HG03442 (cell line): ENCODE data around the gene CAPZA3.
"Not testable (repeated sequence)": the region's sequence is repeated elsewhere in the genome, so short reads cannot be mapped to it uniquely, and the experiment has no call there.

Source experiments
- ATAC-seq: cut with Tn5 transposase; IDR thresholded peaks from one replicate; pipeline ENCODE4 v1.9.1; 2021; ENCODE audit warnings: mild to moderate bottlenecking, moderate library complexity; ENCODE audit not compliant: unreplicated experiment

The CAPZA3 gene, protein sequence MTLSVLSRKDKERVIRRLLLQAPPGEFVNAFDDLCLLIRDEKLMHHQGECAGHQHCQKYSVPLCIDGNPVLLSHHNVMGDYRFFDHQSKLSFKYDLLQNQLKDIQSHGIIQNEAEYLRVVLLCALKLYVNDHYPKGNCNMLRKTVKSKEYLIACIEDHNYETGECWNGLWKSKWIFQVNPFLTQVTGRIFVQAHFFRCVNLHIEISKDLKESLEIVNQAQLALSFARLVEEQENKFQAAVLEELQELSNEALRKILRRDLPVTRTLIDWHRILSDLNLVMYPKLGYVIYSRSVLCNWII

GRCh38 chr12:18737819-18738218 lies at the start of gene CAPZA3, which contains the start of gene PLCZ1:
TSS of gene CAPZA3 (plus strand) at chr12:18738119. CDS start at chr12:18738269, 150 bp downstream.
TSS of gene PLCZ1 (minus strand) at chr12:18738012. CDS start at chr12:18737371, 641 bp downstream.
- no peak for ATAC-seq

- no peak for ATAC-seq
Measured at GRCh38 chr12:18689771-18690170, 48.1 kb upstream of the CAPZA3 start.

DNA sequence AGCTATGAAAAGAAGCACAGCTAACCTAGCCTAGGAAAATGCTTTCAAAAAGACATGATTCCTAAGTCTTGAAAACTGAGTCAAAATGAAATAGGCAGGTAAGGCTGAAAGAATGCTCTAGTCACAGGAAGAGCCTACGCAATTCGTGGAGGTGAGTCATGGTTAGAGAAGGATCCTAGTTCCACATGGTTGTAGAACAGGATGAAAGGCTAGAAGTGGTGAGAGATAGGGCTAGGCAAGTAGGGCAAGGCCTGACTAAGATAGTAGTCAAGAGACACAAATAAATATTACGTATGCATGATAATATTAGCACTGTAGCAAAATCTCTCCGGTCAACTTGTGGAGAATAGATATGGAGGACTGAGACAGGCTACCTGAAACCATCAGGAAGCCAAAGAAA lies 47.3 kb upstream of the CAPZA3 start:
- ATAC-seq, result no peak

- not testable (repeated sequence) for ATAC-seq
Measured at GRCh38 chr12:18693986-18694385, 43.9 kb upstream of the CAPZA3 start.

DNA sequence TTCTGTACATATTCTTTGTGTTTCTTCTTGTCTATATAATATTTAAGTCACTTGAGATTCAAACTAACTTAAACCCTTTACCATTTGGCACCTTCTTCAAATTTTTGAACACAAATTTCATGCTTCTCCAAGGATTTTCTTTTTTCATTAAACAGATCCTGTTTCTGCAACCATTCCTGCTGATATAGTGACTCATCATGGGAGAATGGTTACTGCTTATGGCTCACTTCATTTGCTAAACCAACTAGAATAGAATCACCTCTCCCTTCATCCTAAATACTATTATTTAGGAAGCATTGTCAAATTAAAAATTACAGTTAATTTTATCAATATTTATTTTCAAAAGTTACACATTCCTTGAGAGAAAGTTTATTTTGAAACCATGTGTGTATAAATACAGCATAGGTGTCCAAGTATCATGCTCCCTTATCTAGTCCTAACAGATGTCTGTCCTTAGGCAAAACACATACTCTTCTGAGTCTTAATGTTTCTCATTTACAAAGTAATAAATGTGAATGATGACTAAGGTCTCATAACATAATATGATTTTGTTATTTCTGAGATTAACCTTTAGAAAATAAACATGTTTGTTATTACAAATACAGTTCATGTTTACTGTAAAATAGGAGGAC lies 40.8 kb upstream of the CAPZA3 start:
- no peak for ATAC-seq

- no peak for ATAC-seq
Measured at GRCh38 chr12:18700271-18700670, 37.6 kb upstream of the CAPZA3 start.

DNA sequence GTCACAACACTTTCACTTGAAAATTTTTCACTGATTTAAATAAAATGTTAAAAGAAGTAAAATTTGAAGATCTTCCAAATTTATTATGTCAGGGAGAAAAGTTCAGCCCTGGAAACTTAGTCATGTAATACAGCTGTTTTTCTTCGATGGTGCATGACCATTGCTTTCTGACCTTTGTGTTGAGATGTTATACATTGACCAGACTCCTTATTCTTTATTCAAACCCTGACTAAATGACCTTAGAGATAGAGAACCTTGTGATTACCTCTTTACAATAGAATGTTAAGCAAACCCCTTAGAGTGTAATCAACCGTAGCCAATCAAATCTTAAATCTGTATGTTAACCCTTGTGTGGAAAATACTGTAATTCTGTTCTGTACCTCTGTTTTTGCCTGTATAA lies 34.6 kb upstream of the CAPZA3 start:
- ATAC-seq, result no peak

DNA sequence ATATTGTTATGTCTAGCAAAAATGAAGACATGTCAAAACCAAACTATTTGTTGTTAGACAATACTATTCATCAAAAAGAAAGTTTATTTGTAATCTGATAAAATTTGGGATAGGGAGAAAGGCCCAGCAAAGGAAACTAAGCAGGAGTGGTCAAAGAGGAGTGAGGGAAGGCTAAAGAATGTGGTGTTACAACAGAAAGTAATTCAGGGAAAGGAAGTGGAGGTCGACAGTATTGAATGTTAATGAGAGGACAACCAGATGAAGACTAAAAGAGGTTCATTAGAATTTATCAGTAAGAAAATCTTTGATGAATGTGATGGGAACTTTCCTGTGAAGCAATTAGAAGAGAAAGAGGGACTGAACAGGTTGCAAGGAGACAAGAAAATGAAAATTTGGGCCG lies 34.0 kb upstream of the CAPZA3 start:
- ATAC-seq, result no peak

DNA sequence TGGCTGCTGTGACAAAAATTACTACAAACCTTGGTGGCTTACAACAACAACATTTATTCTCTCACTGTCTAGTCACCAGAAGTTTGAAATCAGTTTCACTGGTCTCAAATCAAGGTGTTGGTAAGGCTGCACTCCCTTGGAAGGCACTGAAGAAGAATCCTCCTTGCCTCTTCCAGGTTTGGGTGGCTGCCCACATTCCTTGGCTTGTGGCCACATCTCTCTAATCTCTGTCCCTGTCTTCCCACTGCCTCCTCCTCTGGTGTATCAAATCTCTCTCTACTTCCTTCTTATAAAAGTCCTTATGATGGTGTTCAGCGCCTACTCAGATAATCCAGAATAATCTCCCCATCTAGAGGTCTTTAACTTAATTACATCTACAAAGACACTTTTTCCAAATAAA lies 31.1 kb upstream of the CAPZA3 start:
- no peak for ATAC-seq

GRCh38 chr12:18716236-18716635 lies 21.7 kb upstream of the CAPZA3 start:
- no peak for ATAC-seq

GRCh38 chr12:18718462-18718861 lies 19.5 kb upstream of the CAPZA3 start:
- no peak for ATAC-seq

GRCh38 chr12:18719922-18720510 lies 17.9 kb upstream of the CAPZA3 start:
- no peak for ATAC-seq

DNA sequence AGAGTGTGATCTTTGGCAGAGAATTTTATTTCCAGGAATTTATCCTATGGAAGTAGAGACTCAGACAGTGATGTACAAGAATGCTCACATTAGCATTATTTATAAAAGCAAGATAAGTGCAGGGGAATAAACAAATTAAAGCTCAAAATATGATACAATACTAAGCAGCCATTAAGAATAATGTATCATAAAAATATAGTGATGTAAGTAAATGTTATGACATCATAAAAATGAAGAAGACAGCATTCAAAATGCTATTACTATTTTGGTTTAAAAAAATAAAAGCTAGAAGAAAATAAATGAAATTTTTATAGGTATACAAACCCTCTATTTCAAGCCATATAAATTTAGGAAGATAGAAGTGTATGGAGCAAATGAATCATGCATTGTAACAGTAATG lies 17.2 kb upstream of the CAPZA3 start:
- ATAC-seq, result no peak

DNA sequence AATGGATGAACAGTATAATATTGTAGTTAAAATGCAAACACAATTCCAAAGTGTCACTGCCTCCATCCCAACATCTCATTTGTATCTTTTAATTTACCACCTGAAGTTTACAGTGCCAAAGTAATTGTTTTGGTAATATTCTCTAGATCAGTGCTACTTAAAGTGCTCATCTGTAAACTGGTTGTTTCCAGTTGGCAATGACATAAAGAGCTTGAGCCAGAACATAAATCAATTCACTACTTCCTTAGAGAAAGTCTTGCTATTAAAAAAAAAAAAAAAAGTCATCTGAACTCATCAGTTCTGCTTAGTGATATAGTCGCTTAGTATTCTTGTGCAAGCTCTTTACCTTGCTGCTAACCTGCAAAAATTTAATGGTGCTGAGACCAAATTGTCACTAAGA lies 16.5 kb upstream of the CAPZA3 start:
- ATAC-seq, result no peak

- no peak for ATAC-seq
Measured at GRCh38 chr12:18723752-18724151, 14.2 kb upstream of the CAPZA3 start.

DNA sequence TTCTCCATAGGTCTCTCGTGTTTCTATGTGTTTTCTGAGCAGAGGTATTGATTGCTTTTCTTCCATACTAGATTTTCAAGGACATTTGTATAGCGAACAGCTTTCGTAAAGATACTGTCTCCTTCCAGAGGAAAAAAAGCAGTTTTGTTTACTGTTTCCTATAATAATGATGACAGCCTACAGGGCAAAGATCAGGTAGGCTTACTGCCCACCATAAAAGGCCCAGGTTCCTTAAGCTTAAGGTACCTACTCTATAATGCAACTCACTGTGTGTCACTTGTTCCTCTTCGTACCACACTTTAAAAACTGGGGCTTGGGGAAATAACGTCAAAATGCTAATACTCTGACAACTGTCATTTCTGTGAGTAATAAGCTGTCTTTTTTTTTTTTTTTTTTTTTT lies 6.8 kb upstream of the CAPZA3 start:
- no peak for ATAC-seq

DNA sequence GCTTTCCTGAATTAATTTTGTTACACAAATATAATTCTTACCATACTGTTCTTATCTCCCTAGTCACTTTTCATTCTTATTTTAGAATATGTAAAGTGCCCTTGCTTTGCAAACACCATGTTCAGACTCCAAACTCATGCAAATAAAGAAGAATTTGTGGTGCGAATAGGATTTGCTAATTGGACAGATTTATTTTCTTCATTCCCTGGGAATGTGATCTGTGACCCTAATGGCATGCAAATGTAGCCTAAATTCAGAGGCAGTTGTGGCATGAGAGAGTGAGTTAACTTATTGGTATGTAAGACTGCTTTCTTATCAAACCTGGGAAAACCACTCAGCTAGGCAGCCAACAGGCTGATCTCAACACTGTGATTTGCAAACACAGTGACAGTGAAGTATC lies 10.0 kb downstream of the CAPZA3 start:
- no peak for ATAC-seq

DNA sequence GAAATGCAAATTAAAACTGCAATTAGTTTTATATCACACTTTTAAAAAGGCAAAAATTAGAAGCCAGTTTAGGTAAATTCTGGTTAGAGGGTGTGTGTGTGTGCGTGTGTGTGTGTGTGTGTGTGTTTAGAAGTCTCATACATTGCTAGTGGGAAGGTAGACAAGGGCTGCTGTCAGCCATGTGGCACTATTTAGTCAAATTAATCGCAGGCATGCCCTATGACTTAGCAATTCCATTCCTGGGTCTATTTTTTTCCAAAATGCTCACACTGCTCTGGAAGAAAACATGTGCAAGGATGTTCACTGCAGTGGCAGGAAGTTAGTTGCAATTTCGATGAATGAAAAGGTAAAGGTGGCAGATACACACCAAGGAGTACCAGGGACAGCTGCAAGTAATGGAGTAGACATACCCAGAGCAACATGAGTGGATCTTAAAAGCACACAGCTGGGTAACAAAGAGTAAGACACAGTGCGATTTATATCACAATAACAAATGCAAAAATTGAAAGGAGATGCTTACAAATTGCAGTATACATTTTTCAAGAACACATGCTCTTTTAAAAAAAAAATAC lies 11.6 kb downstream of the CAPZA3 start:
- ATAC-seq, result no peak

DNA sequence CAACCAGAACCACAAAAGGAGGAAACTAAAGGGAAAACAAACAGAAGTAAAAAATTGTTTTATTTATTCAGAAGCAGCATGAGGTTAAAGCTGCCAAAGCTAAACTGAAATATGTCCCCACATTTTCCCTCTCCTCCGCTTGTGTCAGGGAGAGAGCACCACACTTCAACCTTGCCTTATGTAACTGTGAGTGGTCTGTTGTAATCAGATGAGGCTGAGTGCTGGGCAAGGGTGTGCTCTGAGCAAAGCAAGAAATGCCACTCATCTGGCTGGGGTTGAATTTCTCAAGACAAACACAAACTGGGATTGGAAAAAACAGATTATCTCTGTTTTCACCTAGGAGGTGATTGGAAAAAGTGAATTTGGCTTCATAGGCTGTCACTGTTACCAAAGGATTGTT lies 12.2 kb downstream of the CAPZA3 start:
- no peak for ATAC-seq

DNA sequence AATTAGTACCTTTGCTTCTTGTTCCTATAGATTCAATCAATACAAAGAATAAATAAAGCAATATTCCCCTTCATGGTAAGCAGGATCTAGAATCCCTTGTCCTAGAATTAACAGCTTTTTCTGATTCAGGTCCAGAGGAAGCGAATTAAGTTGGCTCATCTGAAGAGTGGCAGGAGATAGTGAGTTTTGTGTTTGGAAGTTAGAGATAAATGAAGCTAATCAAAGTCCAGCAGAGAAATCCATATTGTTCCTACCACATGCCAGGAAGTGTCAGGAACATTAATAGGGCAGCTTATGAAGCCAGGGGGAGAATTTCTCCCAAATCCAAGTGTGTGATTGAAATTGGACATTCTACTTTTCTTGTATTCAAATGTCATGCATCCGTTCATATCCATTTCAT lies 13.9 kb downstream of the CAPZA3 start:
- ATAC-seq, result no peak

GRCh38 chr12:18752280-18752920 lies 14.5 kb downstream of the CAPZA3 start:
- no peak for ATAC-seq
